Fibroblast of lung (primary cell): Measurements from ENCODE around the gene TCF12. TPM values are rescaled to one million over a fixed set of nuclear protein-coding genes. Genes with fewer than 3 reads are reported as not detected.

ENCODE experiments used
- DNase-seq, 2 donors: peaks; one replicate each; pipeline versions ENCODE4 v3.0.0 to v3.0.0-alpha.2; 2010; ENCODE audit warnings: low read depth in 2 of 2
- H2AFZ ChIP-seq: 2 replicates; pipeline ENCODE4 v1.5.1; 2012; ENCODE audit warnings: low read length, control low read depth, inconsistent platforms
- H3K27ac ChIP-seq: 2 replicates; pipeline ENCODE4 v1.5.1; 2011; ENCODE audit warnings: low read length, control low read depth; ENCODE audit not compliant: insufficient read depth
- H3K27me3 ChIP-seq: 2 replicates; pipeline ENCODE4 v1.5.1; 2011; ENCODE audit warnings: mild to moderate bottlenecking, low read length; ENCODE audit not compliant: control insufficient read depth, insufficient read depth
- H3K36me3 ChIP-seq: 2 replicates; pipeline ENCODE4 v1.5.1; 2011; ENCODE audit warnings: low read length; ENCODE audit not compliant: control insufficient read depth, insufficient read depth
- H3K4me1 ChIP-seq: 2 replicates; pipeline ENCODE4 v1.5.1; 2011; ENCODE audit warnings: low read length; ENCODE audit not compliant: control insufficient read depth, insufficient read depth; ENCODE audit errors: extremely low read depth
- H3K4me2 ChIP-seq: 2 replicates; pipeline ENCODE4 v1.5.1; 2011; ENCODE audit warnings: low read length, control low read depth; ENCODE audit not compliant: insufficient read depth; ENCODE audit errors: extremely low read depth
- H3K4me3 ChIP-seq, 4 experiments: fragments of 200-600 bp in 1 of 4; sonication (generic) in 1 of 4; replicated peaks in 1 of 4; 2 replicates each; pipeline ENCODE4 v1.5.1; 2011 to 2016; ENCODE audit warnings: low read length in 4 of 4, low read depth in 3 of 4, mild to moderate bottlenecking in 3 of 4, control low read depth in 2 of 4, inconsistent platforms in 1 of 4, mixed read lengths in 1 of 4; ENCODE audit not compliant: insufficient read depth in 1 of 4; ENCODE audit errors: control extremely low read depth in 1 of 4
- H3K79me2 ChIP-seq: 2 replicates; pipeline ENCODE4 v1.5.1; 2012; ENCODE audit warnings: mild to moderate bottlenecking, low read length, inconsistent platforms; ENCODE audit not compliant: control insufficient read depth, insufficient read depth
- H3K9ac ChIP-seq: 2 replicates; pipeline ENCODE4 v1.5.1; 2011; ENCODE audit warnings: mild to moderate bottlenecking, low read length, control low read depth; ENCODE audit not compliant: insufficient read depth
- H3K9me3 ChIP-seq: 2 replicates; pipeline ENCODE4 v1.5.1; 2012; ENCODE audit warnings: low read depth, low read length; ENCODE audit not compliant: control insufficient read depth, insufficient read depth
- H4K20me1 ChIP-seq: 2 replicates; pipeline ENCODE4 v1.5.1; 2011; ENCODE audit warnings: low read length; ENCODE audit not compliant: control insufficient read depth, insufficient read depth; ENCODE audit errors: extremely low read depth
- CTCF ChIP-seq, 2 donors: IDR thresholded peaks in 1 of 2; conservative IDR thresholded peaks in 1 of 2; 1 replicate in 1 of 2; 2 replicates in 1 of 2; pipeline ENCODE4 v1.5.1; 2011 to 2012; ENCODE audit warnings: low read length in 2 of 2, control low read depth in 1 of 2, inconsistent platforms in 1 of 2, low read depth in 1 of 2, mild to moderate bottlenecking in 1 of 2
- EZH2 ChIP-seq: IDR thresholded peaks from 2 replicates; pipeline ENCODE4 v1.5.1; 2012; ENCODE audit warnings: low read length, control low read depth, mild to moderate bottlenecking; ENCODE audit errors: missing control alignments
- polyA plus RNA-seq, 2 donors: library from polyadenylated mRNA; depleted of rRNA in 1 of 2; stranded (reverse) in 1 of 2; unstranded in 1 of 2; fragments of >200 nt; gene quantifications; 2 replicates each; pipeline ENCODE4 v1.2.1, GENCODE V29; 2011 to 2012; ENCODE audit warnings: missing spikeins in 1 of 2
- total RNA-seq: library from RNA; depleted of rRNA; stranded (reverse); fragments of >200 nt; gene quantifications from 2 replicates; pipeline ENCODE4 v1.2.1, GENCODE V29; 2014

Gene TCF12
- total and polyA plus RNA-seq, 2 donors (not counting 1 experiment from before 2014, with no cell fraction given) = 105 to 232 TPM

GRCh38 chr15:56901931-56902330 lies 16.5 kb upstream of the TCF12 start:
- Histone ChIP-seq H3K4me3 (no peak overlapping the region), H3K9me3 (no peaks in the 10 kb centered on the region), H3K36me3 (no peaks in the 10 kb centered on the region), H3K79me2 (no peaks in the 10 kb centered on the region), H3K27me3 (no peaks in the 10 kb centered on the region), H3K4me1 (no peaks in the 10 kb centered on the region), H4K20me1 (no peaks in the 10 kb centered on the region), H3K4me2 (no peak overlapping the region), H3K27ac (no peak overlapping the region), H3K9ac (no peak overlapping the region), H2AFZ (no peak overlapping the region)
- TF ChIP-seq EZH2 (no peak), CTCF (conservative IDR thresholded peaks at IDR 0.05 in 1 of 2, IDR thresholded peaks at IDR 0.05 in 1 of 2; ENCODE audit: low read depth in 1 of 2, low read length in 2 of 2) (no peak)
- no peak for DNase-seq

- Histone ChIP-seq H3K79me2 (no peaks in the 10 kb centered on the region), H3K27ac (no peak overlapping the region), H3K27me3 (no peaks in the 10 kb centered on the region), H3K9me3 (no peaks in the 10 kb centered on the region), H2AFZ (no peak overlapping the region), H3K9ac (no peak overlapping the region), H4K20me1 (no peaks in the 10 kb centered on the region), H3K4me2 (no peak overlapping the region), H3K36me3 (no peaks in the 10 kb centered on the region), H3K4me1 (no peaks in the 10 kb centered on the region), H3K4me3 (no peak overlapping the region)
- no peak for DNase-seq
- no peak for TF ChIP-seq EZH2
- no peak for TF ChIP-seq CTCF (conservative IDR thresholded peaks at IDR 0.05 in 1 of 2, IDR thresholded peaks at IDR 0.05 in 1 of 2; ENCODE audit: low read depth in 1 of 2, low read length in 2 of 2)
Observed at GRCh38 chr15:56906766-56907165, 11.7 kb upstream of the TCF12 start.

- TF ChIP-seq EZH2 = no peak
- no peak for TF ChIP-seq CTCF (conservative IDR thresholded peaks at IDR 0.05 in 1 of 2, IDR thresholded peaks at IDR 0.05 in 1 of 2; ENCODE audit: low read depth in 1 of 2, low read length in 2 of 2)
- Histone ChIP-seq H3K79me2 (no peaks in the 10 kb centered on the region), H4K20me1 (no peaks in the 10 kb centered on the region), H3K4me3 (no peak overlapping the region), H3K4me1 (peaks cover 5% of the 10 kb centered on the region), H3K27me3 (no peaks in the 10 kb centered on the region), H3K9ac (no peak overlapping the region), H3K27ac (no peak overlapping the region), H3K4me2 (no peak overlapping the region), H2AFZ (no peak overlapping the region), H3K36me3 (no peaks in the 10 kb centered on the region), H3K9me3 (no peaks in the 10 kb centered on the region)
- DNase-seq = no peak
Observed at GRCh38 chr15:56910801-56911200, 7.6 kb upstream of the TCF12 start.
